Measurements from ENCODE around the gene SSBP4. TPM values are rescaled to one million over a fixed set of nuclear protein-coding genes. Genes with fewer than 3 reads are reported as not detected.
A peak's percentile ranks its signal among the peaks of the same experiment; 100 is the strongest.

SSBP4 gene
- total and polyA plus RNA-seq, 2 donors (not counting 1 experiment from before 2014, with no cell fraction given): 37.0 to 64.2 TPM

- POLR2A ChIA-PET: interaction anchor here (0.6 to 1.2 kb wide), 4 partner anchors 14 to 187 kb away, joined by 3 to 11 read pairs (median 4); no protein-coding TSS in a partner anchor
- 14% methylated on average over 11 of the region's 17 CpGs for WGBS (ENCODE audit: insufficient coverage)
- CTCF ChIA-PET: interaction anchor here (0.5 to 2.6 kb wide), 2 partner anchors 14 to 626 kb away, joined by 3 to 11 read pairs; no protein-coding TSS in a partner anchor
- Histone ChIP-seq H3K4me3 (ENCODE audit: control extremely low read depth in 1 of 5, extremely low read depth in 1 of 5, insufficient read depth in 1 of 5, low read depth in 2 of 5, low read length in 4 of 5) (no peak overlapping the region), H3K36me3 (replicated peaks in 1 of 2; ENCODE audit: control extremely low read depth in 1 of 2, control insufficient read depth in 1 of 2, extremely low read depth in 1 of 2, insufficient read depth in 2 of 2, low read length in 1 of 2) (no peaks in the 10 kb centered on the region), H3K27ac (ENCODE audit: low read length in 2 of 2) (no peak overlapping the region), H2AFZ (ENCODE audit: insufficient read depth, low read depth, low read length, poor library complexity, severe bottlenecking) (no peak overlapping the region), H3K27me3 (replicated peaks in 1 of 4; ENCODE audit: control extremely low read depth in 1 of 4, control insufficient read depth in 3 of 4, insufficient read depth in 4 of 4, low read length in 3 of 4) (peaks cover 0 to 5% (median 0%) of the 10 kb centered on the region in 4 experiments), H4K20me1 (ENCODE audit: control insufficient read depth, insufficient read depth, low read length, poor library complexity, severe bottlenecking) (no peaks in the 10 kb centered on the region), H3K79me2 (ENCODE audit: control insufficient read depth, insufficient read depth, low read length) (no peaks in the 10 kb centered on the region), H3K4me2 (replicated peaks; ENCODE audit: low read depth, low read length, poor library complexity, severe bottlenecking) (peak overlapping the region; percentile 53), H3K9ac (ENCODE audit: low read length) (no peak overlapping the region), H3K4me1 (ENCODE audit: control insufficient read depth in 2 of 2, insufficient read depth in 2 of 2, low read length in 2 of 2) (peaks cover 13 to 17% of the 10 kb centered on the region in 2 donors), H3K9me3 (ENCODE audit: control extremely low read depth in 1 of 3, control insufficient read depth in 2 of 3, insufficient read depth in 1 of 3, low read length in 2 of 3) (no peaks in the 10 kb centered on the region)
- Mint-ChIP-seq H3K27ac (peak overlapping the region; percentile 23), H3K4me1 (peaks cover 14% of the 10 kb centered on the region), H3K4me3 (peak overlapping the region; percentile 51), H3K27me3 (peaks cover 10% of the 10 kb centered on the region), H3K9me3 (ENCODE audit: insufficient read depth) (no peaks in the 10 kb centered on the region)
- intact Hi-C loops (cut with micrococcal nuclease): no loop called here
- ATAC-seq (ENCODE audit: low read depth): peak; percentile 80
- DNase-seq: peak; percentile 42
- no peak for TF ChIP-seq CTCF (IDR thresholded peaks at IDR 0.05)
- TF ChIP-seq EZH2 (IDR thresholded peaks at IDR 0.05; ENCODE audit: borderline replicate concordance, insufficient read depth, low read depth, low read length, poor library complexity, severe bottlenecking): no peak
Measured at GRCh38 chr19:18373892-18374629, 45.1 kb upstream of the SSBP4 start.

DNA sequence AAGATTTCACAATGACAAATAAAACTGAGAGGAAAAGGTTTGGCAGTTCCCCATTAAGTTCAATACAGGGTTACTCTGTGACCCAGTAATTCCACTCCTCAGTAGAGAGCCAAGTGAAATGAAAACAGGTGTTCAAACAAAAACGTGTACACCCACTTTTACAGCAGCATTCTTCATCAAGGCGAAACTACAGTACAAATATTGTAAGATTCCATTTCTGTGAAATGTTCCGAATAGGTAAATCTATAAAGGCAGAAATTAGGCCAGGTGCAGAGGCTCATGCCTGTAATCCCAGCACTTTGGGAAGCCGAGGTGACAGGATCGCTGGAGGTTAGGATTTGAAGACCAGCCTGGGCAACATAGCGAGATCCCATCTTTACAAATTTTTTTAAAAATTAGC lies 42.2 kb upstream of the SSBP4 start:
- Mint-ChIP-seq H3K27ac (no peak overlapping the region), H3K4me1 (peaks cover 14% of the 10 kb centered on the region), H3K27me3 (peaks cover 19% of the 10 kb centered on the region), H3K9me3 (ENCODE audit: insufficient read depth) (no peaks in the 10 kb centered on the region), H3K4me3 (no peak overlapping the region)
- Histone ChIP-seq H2AFZ (ENCODE audit: insufficient read depth, low read depth, low read length, poor library complexity, severe bottlenecking) (no peak overlapping the region), H3K4me1 (ENCODE audit: control insufficient read depth in 2 of 2, insufficient read depth in 2 of 2, low read length in 2 of 2) (peaks cover 13 to 17% of the 10 kb centered on the region in 2 donors), H3K79me2 (ENCODE audit: control insufficient read depth, insufficient read depth, low read length) (no peaks in the 10 kb centered on the region), H3K4me2 (replicated peaks; ENCODE audit: low read depth, low read length, poor library complexity, severe bottlenecking) (no peak overlapping the region), H3K4me3 (ENCODE audit: control extremely low read depth in 1 of 5, extremely low read depth in 1 of 5, insufficient read depth in 1 of 5, low read depth in 2 of 5, low read length in 4 of 5) (no peak overlapping the region), H3K9me3 (ENCODE audit: control extremely low read depth in 1 of 3, control insufficient read depth in 2 of 3, insufficient read depth in 1 of 3, low read length in 2 of 3) (no peaks in the 10 kb centered on the region), H3K27ac (ENCODE audit: low read length in 2 of 2) (no peak overlapping the region), H4K20me1 (ENCODE audit: control insufficient read depth, insufficient read depth, low read length, poor library complexity, severe bottlenecking) (no peaks in the 10 kb centered on the region), H3K27me3 (replicated peaks in 1 of 4; ENCODE audit: control extremely low read depth in 1 of 4, control insufficient read depth in 3 of 4, insufficient read depth in 4 of 4, low read length in 3 of 4) (peaks cover 0 to 15% (median 1%) of the 10 kb centered on the region in 4 experiments), H3K9ac (ENCODE audit: low read length) (no peak overlapping the region), H3K36me3 (replicated peaks in 1 of 2; ENCODE audit: control extremely low read depth in 1 of 2, control insufficient read depth in 1 of 2, extremely low read depth in 1 of 2, insufficient read depth in 2 of 2, low read length in 1 of 2) (no peaks in the 10 kb centered on the region)
- no peak for ATAC-seq (ENCODE audit: low read depth)
- intact Hi-C loops (cut with micrococcal nuclease): no loop called here
- 100% methylated on average over 4 of the region's 6 CpGs for WGBS (ENCODE audit: insufficient coverage)
- ChIA-PET CTCF (interaction anchor here (1.4 kb wide), 1 partner anchor 11 kb away, joined by 3 read pairs; no protein-coding TSS in a partner anchor), POLR2A (interaction anchor here (0.7 kb wide), 1 partner anchor 145 kb away, joined by 6 read pairs; no protein-coding TSS in a partner anchor)
- TF ChIP-seq EZH2 (IDR thresholded peaks at IDR 0.05; ENCODE audit: borderline replicate concordance, insufficient read depth, low read depth, low read length, poor library complexity, severe bottlenecking) (no peak), CTCF (IDR thresholded peaks at IDR 0.05) (no peak)
- DNase-seq: no peak
